PFSK-1 (cell line): ENCODE measurements around the gene XPO6.

ENCODE experiments used
- FOXP2 ChIP-seq: optimal IDR thresholded peaks from 2 replicates; pipeline ENCODE3; 2011; ENCODE audit warnings: borderline replicate concordance, control low read depth, inconsistent platforms; ENCODE audit not compliant: insufficient read depth; ENCODE audit errors: extremely low read length, extremely low read depth
- POLR2AphosphoS5 ChIP-seq: IDR thresholded peaks from 2 replicates; pipeline ENCODE4 v1.6.1; 2012; ENCODE audit warnings: low read depth, mild to moderate bottlenecking, control low read depth, low read length, moderate library complexity
- REST ChIP-seq, 2 experiments: IDR thresholded peaks; 2 replicates each; pipeline versions ENCODE4 v1.6.1 to v1.8.0; 2011 to 2012; ENCODE audit warnings: low read depth in 2 of 2, low read length in 2 of 2, control low read depth in 1 of 2, inconsistent platforms in 1 of 2, mild to moderate bottlenecking in 1 of 2, moderate library complexity in 1 of 2; ENCODE audit not compliant: insufficient read depth in 1 of 2
- SIN3A ChIP-seq: IDR thresholded peaks from 2 replicates; pipeline ENCODE4 v1.6.1; 2012; ENCODE audit warnings: mild to moderate bottlenecking, low read length, moderate library complexity, borderline replicate concordance; ENCODE audit not compliant: insufficient read depth
- TAF1 ChIP-seq: IDR thresholded peaks from 2 replicates; pipeline ENCODE4 v1.6.1; 2012; ENCODE audit warnings: low read length, control low read depth, borderline replicate concordance; ENCODE audit not compliant: insufficient read depth

Gene XPO6

GRCh38 chr16:28106467-28107215 is 105.1 kb downstream of the XPO6 start:
- TF ChIP-seq TAF1 (no peak), FOXP2 (no peak), REST (IDR thresholded peaks at IDR 0.05; ENCODE audit: insufficient read depth in 1 of 2, low read depth in 2 of 2, low read length in 2 of 2) (no peak), SIN3A (no peak), POLR2AphosphoS5 (no peak)

GRCh38 chr16:28105954-28106353 is 105.8 kb downstream of the XPO6 start:
- no peak for TF ChIP-seq REST (IDR thresholded peaks at IDR 0.05; ENCODE audit: insufficient read depth in 1 of 2, low read depth in 2 of 2, low read length in 2 of 2)

GRCh38 chr16:28105297-28105696 is 106.5 kb downstream of the XPO6 start:
- TF ChIP-seq FOXP2 (no peak), SIN3A (no peak), REST (IDR thresholded peaks at IDR 0.05; ENCODE audit: insufficient read depth in 1 of 2, low read depth in 2 of 2, low read length in 2 of 2) (no peak), TAF1 (no peak), POLR2AphosphoS5 (no peak)

- TF ChIP-seq POLR2AphosphoS5 (no peak), REST (IDR thresholded peaks at IDR 0.05; ENCODE audit: insufficient read depth in 1 of 2, low read depth in 2 of 2, low read length in 2 of 2) (no peak), SIN3A (no peak), FOXP2 (no peak), TAF1 (no peak)
Measured at GRCh38 chr16:28104404-28104803, 107.4 kb downstream of the XPO6 start.

GRCh38 chr16:28103516-28104170 is 108.1 kb downstream of the XPO6 start:
- TF ChIP-seq POLR2AphosphoS5: no peak
- TF ChIP-seq REST (IDR thresholded peaks at IDR 0.05; ENCODE audit: insufficient read depth in 1 of 2, low read depth in 2 of 2, low read length in 2 of 2): no peak
- TF ChIP-seq TAF1: no peak
- TF ChIP-seq SIN3A: no peak
- TF ChIP-seq FOXP2: no peak
